GM21390 (cell line): Measurements from ENCODE around the gene ATL2.
"Not testable (repeated sequence)": the region's sequence is repeated elsewhere in the genome, so short reads cannot be mapped to it uniquely, and the experiment has no call there.

Experiments
- ATAC-seq: cut with Tn5 transposase; IDR thresholded peaks from one replicate; pipeline ENCODE4 v1.9.1; 2021; ENCODE audit not compliant: unreplicated experiment

Gene ATL2

GRCh38 chr2:38377050-38377828 lies at the start of gene ATL2:
ATL2 (minus strand) TSS chr2:38377273; CDS start chr2:38377260, 13 bp downstream.
- ATAC-seq = peak; percentile 83

GRCh38 chr2:38423763-38424162 lies 46.7 kb upstream of the ATL2 start:
- ATAC-seq = no peak

- no peak for ATAC-seq
Measured at GRCh38 chr2:38421274-38422056, 44.4 kb upstream of the ATL2 start.

- no peak for ATAC-seq
Measured at GRCh38 chr2:38419499-38419898, 42.4 kb upstream of the ATL2 start.

- no peak for ATAC-seq
Measured at GRCh38 chr2:38418735-38419134, 41.7 kb upstream of the ATL2 start.

- ATAC-seq = no peak
Measured at GRCh38 chr2:38417745-38418689, 40.9 kb upstream of the ATL2 start.

- no peak for ATAC-seq
Measured at GRCh38 chr2:38416296-38417036, 39.4 kb upstream of the ATL2 start.

GRCh38 chr2:38415728-38416291 lies 38.7 kb upstream of the ATL2 start:
- ATAC-seq = no peak

- no peak for ATAC-seq
Measured at GRCh38 chr2:38415023-38415422, 38.0 kb upstream of the ATL2 start.

GRCh38 chr2:38412235-38412871 lies 35.3 kb upstream of the ATL2 start:
- not testable (repeated sequence) for ATAC-seq

- ATAC-seq = peak; percentile 5
Measured at GRCh38 chr2:38409156-38410102, 32.4 kb upstream of the ATL2 start.

- ATAC-seq = no peak
Measured at GRCh38 chr2:38407111-38407682, 30.1 kb upstream of the ATL2 start.

GRCh38 chr2:38406597-38407110 lies 29.6 kb upstream of the ATL2 start:
- ATAC-seq = no peak

- no peak for ATAC-seq
Measured at GRCh38 chr2:38405917-38406596, 29.0 kb upstream of the ATL2 start.

GRCh38 chr2:38400513-38400912 lies 23.4 kb upstream of the ATL2 start:
- ATAC-seq = no peak

- ATAC-seq = no peak
Measured at GRCh38 chr2:38398739-38399138, 21.7 kb upstream of the ATL2 start.

GRCh38 chr2:38394903-38395341 lies 17.8 kb upstream of the ATL2 start:
- ATAC-seq = no peak
